Measurements from ENCODE around the gene COL23A1. TPM values are rescaled to one million over a fixed set of nuclear protein-coding genes. Genes with fewer than 3 reads are reported as not detected.
A peak's percentile ranks its signal among the peaks of the same experiment; 100 is the strongest.

Gene COL23A1
- total RNA-seq, 2 donors from 2014 or later: not detected

- H3K36me3 Mint-ChIP-seq (ENCODE audit: low read depth): no peaks in the 10 kb centered on the region
- ATAC-seq (no peak), DNase-seq (no peak)
- peaks cover 30% of the 10 kb centered on the region for H3K27me3 Mint-ChIP-seq
- no peaks in the 10 kb centered on the region for H3K4me1 Mint-ChIP-seq
- no peaks in the 10 kb centered on the region for H3K9me3 ChIP-seq (ENCODE audit: control insufficient read depth, low read length, poor library complexity, severe bottlenecking)
- H3K27ac Mint-ChIP-seq: no peak overlapping the region
- H3K4me3 Mint-ChIP-seq: no peak overlapping the region
Observed at GRCh38 chr5:178454303-178454702, 135.9 kb downstream of the COL23A1 start.

DNA sequence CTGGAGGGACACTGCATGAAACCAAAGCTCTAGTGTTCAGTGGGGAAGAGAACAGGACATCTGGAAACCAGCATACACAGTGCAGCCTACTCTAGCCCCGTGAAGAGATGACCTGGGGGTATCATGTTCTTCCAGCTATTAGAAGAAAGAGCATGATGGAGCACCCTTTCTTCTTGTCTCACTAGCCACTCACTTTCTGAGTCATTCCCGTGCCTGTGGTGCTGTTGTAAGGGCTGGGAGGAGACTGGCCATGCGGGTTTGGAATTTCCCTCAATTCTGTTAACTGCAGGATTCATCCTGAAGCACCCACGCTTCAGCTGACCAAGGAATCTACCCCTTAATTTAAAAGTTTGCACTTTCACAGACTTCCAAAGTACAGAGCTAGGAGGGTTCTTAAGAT lies 137.0 kb downstream of the COL23A1 start:
- no peaks in the 10 kb centered on the region for H3K4me1 Mint-ChIP-seq
- no peak overlapping the region for H3K27ac Mint-ChIP-seq
- H3K9me3 ChIP-seq (ENCODE audit: control insufficient read depth, low read length, poor library complexity, severe bottlenecking): no peaks in the 10 kb centered on the region
- ATAC-seq (no peak), DNase-seq (no peak)
- H3K27me3 Mint-ChIP-seq: peaks cover 32% of the 10 kb centered on the region
- H3K4me3 Mint-ChIP-seq: no peak overlapping the region
- H3K36me3 Mint-ChIP-seq (ENCODE audit: low read depth): no peaks in the 10 kb centered on the region

- DNase-seq (no peak), ATAC-seq (no peak)
- no peaks in the 10 kb centered on the region for H3K4me1 Mint-ChIP-seq
- no peak overlapping the region for H3K4me3 Mint-ChIP-seq
- no peaks in the 10 kb centered on the region for H3K36me3 Mint-ChIP-seq (ENCODE audit: low read depth)
- H3K27me3 Mint-ChIP-seq: peaks cover 40% of the 10 kb centered on the region
- no peaks in the 10 kb centered on the region for H3K9me3 ChIP-seq (ENCODE audit: control insufficient read depth, low read length, poor library complexity, severe bottlenecking)
- no peak overlapping the region for H3K27ac Mint-ChIP-seq
Observed at GRCh38 chr5:178450121-178451028, 139.8 kb downstream of the COL23A1 start.

- H3K4me1 Mint-ChIP-seq: no peaks in the 10 kb centered on the region
- DNase-seq: no peak
- ATAC-seq: no peak
- no peaks in the 10 kb centered on the region for H3K36me3 Mint-ChIP-seq (ENCODE audit: low read depth)
- no peak overlapping the region for H3K27ac Mint-ChIP-seq
- peaks cover 38% of the 10 kb centered on the region for H3K27me3 Mint-ChIP-seq
- H3K4me3 Mint-ChIP-seq: no peak overlapping the region
- no peaks in the 10 kb centered on the region for H3K9me3 ChIP-seq (ENCODE audit: control insufficient read depth, low read length, poor library complexity, severe bottlenecking)
Observed at GRCh38 chr5:178449163-178450070, 140.8 kb downstream of the COL23A1 start.

- no peaks in the 10 kb centered on the region for H3K9me3 ChIP-seq (ENCODE audit: control insufficient read depth, low read length, poor library complexity, severe bottlenecking)
- Mint-ChIP-seq H3K27ac (no peak overlapping the region), H3K4me3 (no peak overlapping the region), H3K4me1 (no peaks in the 10 kb centered on the region), H3K36me3 (ENCODE audit: low read depth) (no peaks in the 10 kb centered on the region), H3K27me3 (peaks cover 38% of the 10 kb centered on the region)
- DNase-seq (no peak), ATAC-seq (no peak)
Observed at GRCh38 chr5:178445534-178445933, 144.7 kb downstream of the COL23A1 start.

DNA sequence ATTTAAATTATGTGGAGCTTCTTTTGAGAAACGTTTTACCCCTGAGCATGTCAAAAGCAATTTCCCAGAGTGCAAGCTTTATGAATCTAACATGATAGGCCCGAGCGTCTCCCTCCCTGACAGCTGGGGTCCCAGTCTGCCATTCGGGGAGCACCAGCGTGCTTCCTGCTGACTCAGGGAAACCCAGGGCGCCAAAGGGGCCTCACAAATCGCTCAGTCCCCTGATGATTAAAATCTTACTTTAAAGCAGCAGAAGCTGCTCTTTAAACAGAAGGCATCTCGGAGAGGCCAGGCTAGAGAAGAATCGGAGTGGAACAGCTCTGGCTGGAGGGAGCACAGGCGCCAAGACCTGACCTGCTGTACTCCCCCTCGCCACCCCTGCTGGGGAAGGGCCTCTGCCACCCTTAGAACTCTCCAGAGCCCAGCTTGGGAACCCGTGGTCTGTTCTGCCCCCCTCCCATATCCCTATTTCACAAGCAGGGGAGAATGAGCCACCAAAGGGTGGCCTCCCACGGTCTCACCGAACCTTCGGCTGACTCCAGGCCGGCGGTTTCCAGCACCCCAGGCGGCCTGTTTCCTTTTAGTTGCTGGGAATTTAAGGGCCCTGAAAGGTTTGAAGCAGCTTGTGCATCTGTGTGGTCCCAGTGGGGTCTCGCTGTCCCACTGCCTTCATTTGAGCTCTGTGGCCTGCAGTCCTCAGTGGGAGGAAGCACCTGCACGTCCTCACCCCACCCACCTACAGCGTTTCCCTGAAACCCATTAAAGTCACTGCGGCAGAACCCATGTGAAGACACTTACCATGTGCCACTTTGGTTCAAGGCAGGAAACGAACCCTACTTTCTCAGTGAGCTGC lies 147.6 kb downstream of the COL23A1 start:
- ATAC-seq: no peak
- DNase-seq: no peak
- Mint-ChIP-seq H3K36me3 (ENCODE audit: low read depth) (no peaks in the 10 kb centered on the region), H3K4me1 (no peaks in the 10 kb centered on the region), H3K27me3 (peaks cover 47% of the 10 kb centered on the region), H3K4me3 (no peak overlapping the region), H3K27ac (no peak overlapping the region)
- H3K9me3 ChIP-seq (ENCODE audit: control insufficient read depth, low read length, poor library complexity, severe bottlenecking): no peaks in the 10 kb centered on the region

- ATAC-seq: no peak
- Mint-ChIP-seq H3K27ac (no peak overlapping the region), H3K27me3 (peaks cover 45% of the 10 kb centered on the region), H3K4me1 (no peaks in the 10 kb centered on the region), H3K36me3 (ENCODE audit: low read depth) (no peaks in the 10 kb centered on the region), H3K4me3 (no peak overlapping the region)
- no peaks in the 10 kb centered on the region for H3K9me3 ChIP-seq (ENCODE audit: control insufficient read depth, low read length, poor library complexity, severe bottlenecking)
- DNase-seq: no peak
Observed at GRCh38 chr5:178441486-178442270, 148.5 kb downstream of the COL23A1 start.

GRCh38 chr5:178440181-178440580 lies 150.0 kb downstream of the COL23A1 start:
- no peak overlapping the region for H3K4me3 Mint-ChIP-seq
- H3K4me1 Mint-ChIP-seq: no peaks in the 10 kb centered on the region
- H3K9me3 ChIP-seq (ENCODE audit: control insufficient read depth, low read length, poor library complexity, severe bottlenecking): no peaks in the 10 kb centered on the region
- H3K36me3 Mint-ChIP-seq (ENCODE audit: low read depth): no peaks in the 10 kb centered on the region
- H3K27me3 Mint-ChIP-seq: peaks cover 50% of the 10 kb centered on the region
- ATAC-seq: no peak
- no peak for DNase-seq
- H3K27ac Mint-ChIP-seq: no peak overlapping the region

DNA sequence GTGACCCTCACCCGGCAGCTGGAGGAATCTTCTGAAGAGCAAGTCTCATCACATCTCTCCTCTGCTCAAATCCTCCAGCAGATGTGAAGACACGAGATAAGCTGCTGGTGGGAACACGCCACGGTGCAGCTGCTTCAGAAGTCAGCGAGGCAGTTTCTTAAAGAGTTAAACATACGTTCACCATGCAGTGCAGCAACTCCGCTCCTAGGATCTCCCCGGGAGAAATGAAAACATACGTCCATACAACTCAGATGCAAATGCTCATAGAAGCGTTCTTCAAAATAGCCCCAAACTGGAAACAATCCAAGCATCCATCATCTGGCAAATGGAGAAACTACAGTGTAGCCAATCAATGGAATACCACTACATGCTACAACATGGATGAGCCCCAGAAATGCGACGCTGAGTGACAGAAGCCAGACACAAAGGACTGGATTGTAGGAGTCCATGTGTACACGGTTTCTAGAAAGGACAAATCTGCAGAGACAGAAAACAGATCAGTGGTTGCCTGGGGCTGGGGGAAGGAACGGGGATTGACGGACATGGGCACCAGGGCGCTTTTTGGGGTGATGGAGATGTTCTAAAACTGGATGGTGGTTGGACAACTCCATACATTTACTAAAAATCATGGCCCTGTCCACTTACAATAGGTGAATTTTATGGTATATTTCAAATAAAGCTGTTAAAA lies 150.6 kb downstream of the COL23A1 start:
- no peak for ATAC-seq
- Mint-ChIP-seq H3K4me1 (no peaks in the 10 kb centered on the region), H3K36me3 (ENCODE audit: low read depth) (no peaks in the 10 kb centered on the region), H3K27ac (peak overlapping the region; percentile 39), H3K27me3 (peaks cover 52% of the 10 kb centered on the region), H3K4me3 (no peak overlapping the region)
- DNase-seq: no peak
- H3K9me3 ChIP-seq (ENCODE audit: control insufficient read depth, low read length, poor library complexity, severe bottlenecking): no peaks in the 10 kb centered on the region

DNA sequence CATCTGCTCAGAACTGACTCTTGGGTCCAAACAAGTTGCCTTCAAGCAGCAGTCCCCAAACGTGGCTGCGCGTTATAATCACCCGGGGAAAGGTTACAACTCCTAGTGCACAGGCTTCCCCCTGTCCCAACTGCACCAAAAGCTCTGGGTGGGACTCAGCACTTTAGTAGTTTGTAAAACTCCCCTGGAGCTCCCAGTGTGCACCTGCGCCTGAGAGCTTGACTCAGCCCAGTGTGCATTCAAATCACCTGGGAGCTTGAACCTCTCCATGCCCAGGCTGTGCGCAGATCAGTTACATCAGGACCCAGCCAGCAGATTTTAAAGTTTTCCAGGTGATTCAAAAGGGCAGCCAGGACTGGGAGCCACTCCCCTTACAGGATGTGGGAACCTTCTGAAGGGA lies 151.4 kb downstream of the COL23A1 start:
- Mint-ChIP-seq H3K27me3 (peaks cover 46% of the 10 kb centered on the region), H3K36me3 (ENCODE audit: low read depth) (no peaks in the 10 kb centered on the region), H3K4me1 (no peaks in the 10 kb centered on the region), H3K4me3 (no peak overlapping the region), H3K27ac (no peak overlapping the region)
- no peak for DNase-seq
- H3K9me3 ChIP-seq (ENCODE audit: control insufficient read depth, low read length, poor library complexity, severe bottlenecking): no peaks in the 10 kb centered on the region
- ATAC-seq: no peak

GRCh38 chr5:178437386-178438075 lies 152.7 kb downstream of the COL23A1 start:
- no peaks in the 10 kb centered on the region for H3K36me3 Mint-ChIP-seq (ENCODE audit: low read depth)
- no peak overlapping the region for H3K27ac Mint-ChIP-seq
- H3K4me3 Mint-ChIP-seq: no peak overlapping the region

More at GRCh38 chr5:178437386-178438075, 152.7 kb downstream of the COL23A1 start:
- no peak for ATAC-seq
- H3K9me3 ChIP-seq (ENCODE audit: control insufficient read depth, low read length, poor library complexity, severe bottlenecking): no peaks in the 10 kb centered on the region
- no peaks in the 10 kb centered on the region for H3K4me1 Mint-ChIP-seq
- H3K27me3 Mint-ChIP-seq: peaks cover 45% of the 10 kb centered on the region
- no peak for DNase-seq

Measured in T-helper 17 cell (primary cell).